Testis (tissue), 2 donors: Measurements from ENCODE around the gene CHD2.

ENCODE experiments used
- POLR2A ChIP-seq: fragments of 450-650 bp; IDR thresholded peaks from one replicate; pipeline ENCODE4 v1.6.1; 2017; ENCODE audit warnings: antibody characterized with exemption, mild to moderate bottlenecking, moderate library complexity
- TF ChIP-seq, protein P1 (sequence below), 3 experiments: fragments of 450-650 bp in 2 of 3; fragments of 200-600 bp in 1 of 3; sonication (generic) in 1 of 3; IDR thresholded peaks; one replicate each; pipeline ENCODE4 v1.5.1; 2016 to 2019; ENCODE audit warnings: antibody characterized with exemption in 3 of 3, mild to moderate bottlenecking in 2 of 3, moderate library complexity in 1 of 3

DNA sequence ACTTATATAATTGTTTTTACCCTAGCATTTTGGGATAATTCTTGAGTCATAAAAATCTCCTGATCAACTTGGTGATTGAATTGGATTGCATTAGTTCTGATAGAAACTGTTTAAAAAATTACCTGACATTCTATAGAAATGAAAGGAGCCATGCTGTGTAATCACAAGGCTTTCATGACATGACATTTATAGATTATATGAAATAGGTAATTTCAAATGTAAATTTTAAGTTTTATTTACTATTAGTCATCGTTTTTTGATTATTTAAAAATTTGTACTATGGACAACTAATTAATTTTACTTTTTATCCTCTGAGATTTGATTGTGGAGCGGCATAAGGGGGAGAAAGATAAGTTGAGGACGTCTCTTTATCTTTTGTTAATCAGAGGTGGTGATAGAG is 12.3 kb upstream of the CHD2 start:
- TF ChIP-seq, protein P1, sequence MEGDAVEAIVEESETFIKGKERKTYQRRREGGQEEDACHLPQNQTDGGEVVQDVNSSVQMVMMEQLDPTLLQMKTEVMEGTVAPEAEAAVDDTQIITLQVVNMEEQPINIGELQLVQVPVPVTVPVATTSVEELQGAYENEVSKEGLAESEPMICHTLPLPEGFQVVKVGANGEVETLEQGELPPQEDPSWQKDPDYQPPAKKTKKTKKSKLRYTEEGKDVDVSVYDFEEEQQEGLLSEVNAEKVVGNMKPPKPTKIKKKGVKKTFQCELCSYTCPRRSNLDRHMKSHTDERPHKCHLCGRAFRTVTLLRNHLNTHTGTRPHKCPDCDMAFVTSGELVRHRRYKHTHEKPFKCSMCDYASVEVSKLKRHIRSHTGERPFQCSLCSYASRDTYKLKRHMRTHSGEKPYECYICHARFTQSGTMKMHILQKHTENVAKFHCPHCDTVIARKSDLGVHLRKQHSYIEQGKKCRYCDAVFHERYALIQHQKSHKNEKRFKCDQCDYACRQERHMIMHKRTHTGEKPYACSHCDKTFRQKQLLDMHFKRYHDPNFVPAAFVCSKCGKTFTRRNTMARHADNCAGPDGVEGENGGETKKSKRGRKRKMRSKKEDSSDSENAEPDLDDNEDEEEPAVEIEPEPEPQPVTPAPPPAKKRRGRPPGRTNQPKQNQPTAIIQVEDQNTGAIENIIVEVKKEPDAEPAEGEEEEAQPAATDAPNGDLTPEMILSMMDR (IDR thresholded peaks at IDR 0.05): no peak
- TF ChIP-seq POLR2A: no peak
